GM12878 (cell line): ENCODE data around the gene TOB1. TPM values are rescaled to one million over a fixed set of nuclear protein-coding genes. Genes with fewer than 3 reads are reported as not detected.

Experiments used
- ATAC-seq: fragments of 200-7000 bp; cut with Tn5 transposase; 3 replicates; pipeline ENCODE4 v1.9.1; 2020; ENCODE audit warnings: mild to moderate bottlenecking, moderate library complexity
- BruUV-seq: library from RNA; stranded (reverse); fragments of 400-500 nt; replicated peaks from 2 replicates; lab custom pipeline; 2021; lab: Mats Ljungman, UMichigan
- CTCF ChIA-PET: fragments of 300-600 bp; sonication (Branson Sonifier 250); formaldehyde crosslinking; extraction: SDS; loops from one replicate; lab custom pipeline; 2021; ENCODE audit warnings: inconsistent platforms; lab: Yijun Ruan, JAX
- POLR2A ChIA-PET: fragments of 350-600 bp; formaldehyde crosslinking; extraction: SDS; loops from one replicate; lab custom pipeline; 2021; ENCODE audit warnings: inconsistent platforms; lab: Charles Lee
- RAD21 ChIA-PET: fragments of 300-600 bp; sonication (Branson Sonifier 250); formaldehyde crosslinking; loops from one replicate; lab custom pipeline; 2023; ENCODE audit warnings: antibody characterized with exemption; ENCODE audit not compliant: unreplicated experiment; lab: Charles Lee
- SMC1A ChIA-PET: fragments of 300-600 bp; sonication (Branson Sonifier 250); formaldehyde crosslinking; loops from one replicate; lab custom pipeline; 2023; ENCODE audit not compliant: unreplicated experiment, uncharacterized antibody; lab: Charles Lee
- DNase-seq: peaks from one replicate; pipeline ENCODE4 v3.0.0-alpha.2; 2011; ENCODE audit warnings: low read depth, low spot score
- FAIRE-seq: peaks from 3 replicates; lab custom pipeline; 2011; peaks lifted over from hg19 to GRCh38; lab: Jason Lieb, UNC
- H2AFZ ChIP-seq: 2 replicates; pipeline ENCODE4 v1.6.0; 2011; ENCODE audit warnings: low read depth, low read length, control low read depth; ENCODE audit not compliant: control insufficient read depth
- H3K27ac ChIP-seq: 2 replicates; pipeline ENCODE4 v1.5.1; 2011; ENCODE audit warnings: control low read depth; ENCODE audit not compliant: control insufficient read depth, insufficient read depth
- H3K27me3 ChIP-seq, 2 experiments: replicated peaks in 1 of 2; 2 replicates each; pipeline versions ENCODE4 v1.6.0 to v1.6.1; 2011; ENCODE audit warnings: low read length in 1 of 2; ENCODE audit not compliant: control insufficient read depth in 2 of 2, insufficient read depth in 2 of 2
- H3K36me3 ChIP-seq, 2 experiments: 2 replicates each; pipeline ENCODE4 v1.5.1; 2011; ENCODE audit warnings: low read length in 1 of 2; ENCODE audit not compliant: control insufficient read depth in 2 of 2, insufficient read depth in 2 of 2
- H3K4me1 ChIP-seq: 2 replicates; pipeline ENCODE4 v1.6.1; 2011; ENCODE audit warnings: mild to moderate bottlenecking, low read length, moderate library complexity, mixed read lengths; ENCODE audit not compliant: control insufficient read depth, insufficient read depth
- H3K4me2 ChIP-seq: 2 replicates; pipeline ENCODE4 v1.6.0; 2011; ENCODE audit warnings: control low read depth; ENCODE audit not compliant: control insufficient read depth, insufficient read depth
- H3K4me3 ChIP-seq: fragments of 200-600 bp; sonication (generic); 2 replicates; pipeline ENCODE4 v1.5.1; 2016
- H3K79me2 ChIP-seq: 2 replicates; pipeline ENCODE4 v1.6.0; 2011; ENCODE audit warnings: low read length; ENCODE audit not compliant: control insufficient read depth, insufficient read depth
- H3K9ac ChIP-seq: 2 replicates; pipeline ENCODE4 v1.8.0; 2011; ENCODE audit warnings: low read length, control low read depth, mixed read lengths; ENCODE audit not compliant: control insufficient read depth, insufficient read depth
- H3K9me3 ChIP-seq: replicated peaks from 3 replicates; pipeline ENCODE4 v1.5.1; 2011; ENCODE audit warnings: mild to moderate bottlenecking, low read length; ENCODE audit not compliant: control insufficient read depth, insufficient read depth
- H4K20me1 ChIP-seq: 2 replicates; pipeline ENCODE4 v1.6.0; 2011; ENCODE audit not compliant: control insufficient read depth, insufficient read depth
- E2F4 ChIP-seq: IDR thresholded peaks from 2 replicates; pipeline ENCODE4 v1.6.1; 2012; ENCODE audit warnings: low read depth, low read length, improper control_type of control experiment
- FOS ChIP-seq: IDR thresholded peaks from 3 replicates; pipeline ENCODE4 v1.6.1; 2011; ENCODE audit warnings: borderline replicate concordance; ENCODE audit not compliant: insufficient read length; ENCODE audit errors: extremely low read depth
- GATAD2B ChIP-seq: fragments of 450-650 bp; conservative IDR thresholded peaks from 2 replicates; pipeline ENCODE4 v1.6.1; 2017; ENCODE audit warnings: low read depth, mild to moderate bottlenecking, moderate library complexity
- LARP7 ChIP-seq: fragments of 450-650 bp; IDR thresholded peaks from 2 replicates; pipeline ENCODE4 v1.6.1; 2017; ENCODE audit warnings: mild to moderate bottlenecking
- MTA3 ChIP-seq: IDR thresholded peaks from 2 replicates; pipeline ENCODE4 v1.6.1; 2012; ENCODE audit warnings: low read length, inconsistent platforms, borderline replicate concordance
- MXI1 ChIP-seq: fragments of 150-350 bp; IDR thresholded peaks from 2 replicates; pipeline ENCODE4 v1.6.1; 2011; ENCODE audit warnings: low read depth, mild to moderate bottlenecking, inconsistent platforms, low read length, improper control_type of control experiment
- MYC ChIP-seq: IDR thresholded peaks from 2 replicates; pipeline ENCODE4 v1.6.1; 2011; ENCODE audit warnings: mild to moderate bottlenecking, low read length, moderate library complexity, inconsistent platforms; ENCODE audit not compliant: insufficient read depth, insufficient replicate concordance, insufficient read length, severe bottlenecking
- NBN ChIP-seq: fragments of 450-650 bp; IDR thresholded peaks from 2 replicates; pipeline ENCODE4 v1.6.1; 2016
- NFXL1 ChIP-seq: fragments of 450-650 bp; IDR thresholded peaks from 2 replicates; pipeline ENCODE4 v1.6.1; 2017; ENCODE audit warnings: antibody characterized with exemption, mild to moderate bottlenecking, borderline replicate concordance
- PBX3 ChIP-seq: IDR thresholded peaks from 2 replicates; pipeline ENCODE4 v1.6.1; 2011; ENCODE audit warnings: mild to moderate bottlenecking, low read depth, low read length, moderate library complexity; ENCODE audit not compliant: insufficient replicate concordance
- POLR2AphosphoS2 ChIP-seq: IDR thresholded peaks from 2 replicates; pipeline ENCODE4 v1.6.1; 2011; ENCODE audit warnings: low read depth, mild to moderate bottlenecking, low read length, improper control_type of control experiment, moderate library complexity
- RAD21 ChIP-seq: IDR thresholded peaks from 2 replicates; pipeline ENCODE4 v1.6.1; 2011; ENCODE audit warnings: mild to moderate bottlenecking, low read depth, low read length, moderate library complexity; ENCODE audit not compliant: insufficient read depth
- SIX5 ChIP-seq: IDR thresholded peaks from 2 replicates; pipeline ENCODE4 v1.6.1; 2011; ENCODE audit warnings: mild to moderate bottlenecking, low read depth, low read length, moderate library complexity; ENCODE audit not compliant: severe bottlenecking
- ZNF687 ChIP-seq: fragments of 450-650 bp; IDR thresholded peaks from 2 replicates; pipeline ENCODE4 v1.6.1; 2017; ENCODE audit warnings: mild to moderate bottlenecking, moderate library complexity
- ZZZ3 ChIP-seq: IDR thresholded peaks from 2 replicates; pipeline ENCODE4 v1.6.1; 2011; ENCODE audit warnings: low read depth; ENCODE audit not compliant: control insufficient read depth, insufficient read length
- WGBS: methylation state at CpG from one replicate; pipeline ENCODE4 v1.1.6; 2016; ENCODE audit warnings: low lambda C conversion rate; ENCODE audit not compliant: insufficient replicate concordance, insufficient coverage; ENCODE audit errors: missing lambda C conversion rate; 5-methylcytosine and 5-hydroxymethylcytosine counted together
- in situ Hi-C: fragments of 300-500 bp; cut with MboI; formaldehyde crosslinking; loops from 9 replicates; pipeline ENCODE4 v1.14.3; 2018; ENCODE audit warnings: mixed read lengths
- intact Hi-C: fragments of 100-400 bp; cut with micrococcal nuclease; formaldehyde crosslinking; loops from one replicate; pipeline ENCODE4 v1.14.2; 2022; ENCODE audit not compliant: unreplicated experiment
- polyA plus RNA-seq, 11 experiments: library from polyadenylated mRNA; depleted of rRNA in 4 of 11; unstranded in 6 of 11; stranded (reverse) in 5 of 11; fragments of >200 nt; fragmentation: Nextera tagmentation in 4 of 11; fragmentation: Illumina TruSeq in 1 of 11; extraction: Ambion mirVana in 4 of 11; extraction: Trizol in 1 of 11; gene quantifications; 1 replicate in 1 of 11; 2 replicates in 10 of 11; pipeline versions ENCODE4 v1.2.1 to v1.2.3, GENCODE V29; 2011 to 2016; ENCODE audit warnings: inconsistent platforms in 2 of 11, missing spikeins in 2 of 11, low read depth in 1 of 11
- total RNA-seq, 4 experiments: library from RNA; depleted of rRNA in 3 of 4; stranded (reverse); fragments of >200 nt in 3 of 4; fragmentation: Illumina TruSeq in 1 of 4; extraction: Trizol in 1 of 4; gene quantifications; 2 replicates each; pipeline versions ENCODE4 v1.2.1 to v1.2.3, GENCODE V29; 2013 to 2021
- TF ChIP-seq, protein P1 (sequence below): fragments of 450-650 bp; IDR thresholded peaks from 2 replicates; pipeline ENCODE4 v1.6.1; 2017; ENCODE audit warnings: borderline replicate concordance

The TOB1 gene
- total and polyA plus RNA-seq, 10 of the 15 experiments (the other 5 are each of a cell fraction or from before 2014, with no cell fraction given), result 5.0 to 32.4 (median 13.7) TPM

DNA sequence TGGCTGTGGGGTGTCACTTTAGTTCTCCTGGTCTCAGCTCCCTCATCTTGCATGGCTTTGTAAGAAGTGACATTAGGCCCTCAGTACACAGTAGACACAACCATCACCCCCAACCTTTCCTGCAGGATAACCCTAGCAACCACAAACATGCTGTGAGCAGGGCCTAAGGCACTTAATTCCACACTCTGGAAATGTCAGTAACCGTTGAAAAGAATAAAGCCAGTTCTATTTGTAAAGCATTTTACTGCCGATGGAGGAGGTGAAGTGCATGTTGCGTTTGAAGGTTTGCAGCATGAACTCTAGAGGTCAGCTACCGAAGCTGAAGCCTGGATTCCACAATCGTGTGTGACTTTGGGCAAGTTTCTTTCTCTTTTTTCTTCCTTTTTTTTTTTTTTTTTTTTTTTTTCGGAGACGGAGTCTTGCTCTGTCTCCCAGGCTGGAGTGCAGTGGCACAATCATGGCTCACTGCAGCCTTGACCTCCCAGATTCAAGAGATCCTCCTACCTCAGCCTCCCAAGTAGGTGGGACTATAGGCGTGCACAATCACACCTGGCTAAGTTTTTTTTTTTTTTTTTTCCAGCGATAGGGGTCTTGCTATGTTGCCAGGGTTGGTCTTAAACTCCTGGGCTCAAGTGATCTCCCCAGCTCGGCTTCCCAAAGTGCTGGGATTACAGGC is 26.1 kb upstream of the TOB1 start:
- intact Hi-C loops, result no loop called here
- WGBS, result 57% methylated on average over 7 of the region's 10 CpGs
- Histone ChIP-seq H3K79me2 (no peaks in the 10 kb centered on the region), H3K27me3 (no peaks in the 10 kb centered on the region), H2AFZ (no peak overlapping the region), H4K20me1 (0 out of 2 replicates have a peak, but pooled peaks cover 2% of the 10 kb centered on the region), H3K4me2 (no peak overlapping the region), H3K36me3 (no peaks in the 10 kb centered on the region), H3K27ac (no peak overlapping the region), H3K9me3 (no peaks in the 10 kb centered on the region), H3K4me1 (no peaks in the 10 kb centered on the region), H3K9ac (no peak overlapping the region), H3K4me3 (no peak overlapping the region)
- FAIRE-seq, result no peak
- no peak for ATAC-seq
- BruUV-seq, result no TSS peak
- RAD21 ChIA-PET, result interaction anchor here (0.7 kb wide), 1 partner anchor 1931 kb away, joined by 4 read pairs; no protein-coding TSS in a partner anchor
- SMC1A ChIA-PET, result no interaction called here
- POLR2A ChIA-PET, result interaction anchor here (0.7 kb wide), 1 partner anchor 39 kb away, joined by 3 read pairs; no protein-coding TSS in a partner anchor
- DNase-seq, result no peak
- CTCF ChIA-PET, result no interaction called here
- in situ Hi-C loops, result no loop called here
- TF ChIP-seq MXI1 (no peak), MTA3 (no peak), E2F4 (no peak), ZNF687 (no peak), GATAD2B (no peak), RAD21 (no peak), NFXL1 (no peak), MYC (no peak), FOS (no peak), POLR2AphosphoS2 (no peak), SIX5 (no peak), NBN (no peak), LARP7 (no peak), PBX3 (no peak), ZZZ3 (no peak)
- TF ChIP-seq, protein P1, sequence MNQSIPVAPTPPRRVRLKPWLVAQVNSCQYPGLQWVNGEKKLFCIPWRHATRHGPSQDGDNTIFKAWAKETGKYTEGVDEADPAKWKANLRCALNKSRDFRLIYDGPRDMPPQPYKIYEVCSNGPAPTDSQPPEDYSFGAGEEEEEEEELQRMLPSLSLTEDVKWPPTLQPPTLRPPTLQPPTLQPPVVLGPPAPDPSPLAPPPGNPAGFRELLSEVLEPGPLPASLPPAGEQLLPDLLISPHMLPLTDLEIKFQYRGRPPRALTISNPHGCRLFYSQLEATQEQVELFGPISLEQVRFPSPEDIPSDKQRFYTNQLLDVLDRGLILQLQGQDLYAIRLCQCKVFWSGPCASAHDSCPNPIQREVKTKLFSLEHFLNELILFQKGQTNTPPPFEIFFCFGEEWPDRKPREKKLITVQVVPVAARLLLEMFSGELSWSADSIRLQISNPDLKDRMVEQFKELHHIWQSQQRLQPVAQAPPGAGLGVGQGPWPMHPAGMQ, result no peak
